MM.1S (cell line): ENCODE data around the gene MYO6.

Experiments used
- DNase-seq: peaks from one replicate; pipeline ENCODE4 v3.0.0-alpha.2; 2015
- H2AFZ ChIP-seq: fragments of 300-600 bp; sonication (generic); 2 replicates; pipeline ENCODE4 v1.6.0; 2016; ENCODE audit warnings: antibody characterized with exemption, low read length
- H3F3A ChIP-seq: fragments of 300-600 bp; sonication (generic); 2 replicates; pipeline ENCODE4 v1.6.1; 2016; ENCODE audit warnings: mild to moderate bottlenecking, antibody characterized with exemption, low read length, moderate library complexity, mixed read lengths; ENCODE audit not compliant: insufficient read depth
- H3K27ac ChIP-seq: fragments of 300-600 bp; sonication (generic); 2 replicates; pipeline ENCODE4 v1.5.1; 2016; ENCODE audit warnings: mild to moderate bottlenecking, low read length
- H3K27me3 ChIP-seq: fragments of 300-600 bp; sonication (generic); replicated peaks from 2 replicates; pipeline ENCODE4 v1.6.0; 2016; ENCODE audit warnings: low read length; ENCODE audit not compliant: insufficient read depth
- H3K36me3 ChIP-seq: fragments of 300-600 bp; sonication (generic); replicated peaks from 2 replicates; pipeline ENCODE4 v1.6.1; 2016; ENCODE audit warnings: mild to moderate bottlenecking, low read length, mixed read lengths; ENCODE audit not compliant: insufficient read depth
- H3K4me1 ChIP-seq: fragments of 300-600 bp; sonication (generic); 2 replicates; pipeline ENCODE4 v1.6.1; 2016; ENCODE audit warnings: low read length, mixed read lengths
- H3K4me2 ChIP-seq: fragments of 300-600 bp; sonication (generic); 2 replicates; pipeline ENCODE4 v1.6.0; 2016; ENCODE audit warnings: low read depth, low read length
- H3K4me3 ChIP-seq: fragments of 300-600 bp; sonication (generic); 2 replicates; pipeline ENCODE4 v1.5.1; 2016; ENCODE audit warnings: low read length, mixed read lengths
- H3K79me2 ChIP-seq: fragments of 300-600 bp; sonication (generic); 2 replicates; pipeline ENCODE4 v1.6.1; 2016; ENCODE audit warnings: mixed run types, low read length, mixed read lengths
- H3K9ac ChIP-seq: fragments of 300-600 bp; sonication (generic); 2 replicates; pipeline ENCODE4 v1.6.1; 2016; ENCODE audit warnings: low read length, mixed read lengths
- H3K9me2 ChIP-seq: fragments of 300-600 bp; sonication (generic); replicated peaks from 2 replicates; pipeline ENCODE4 v1.6.1; 2016; ENCODE audit warnings: mild to moderate bottlenecking, low read length, mixed read lengths; ENCODE audit not compliant: insufficient read depth
- H3K9me3 ChIP-seq: fragments of 300-600 bp; sonication (generic); replicated peaks from 2 replicates; pipeline ENCODE4 v1.6.1; 2016; ENCODE audit warnings: mild to moderate bottlenecking, low read length, mixed read lengths; ENCODE audit not compliant: insufficient read depth
- H4K20me1 ChIP-seq: fragments of 300-600 bp; sonication (generic); 2 replicates; pipeline ENCODE4 v1.6.1; 2016; ENCODE audit warnings: mild to moderate bottlenecking, low read length, moderate library complexity, mixed read lengths; ENCODE audit not compliant: insufficient read depth
- EZH2 ChIP-seq: fragments of 300-600 bp; sonication (generic); optimal IDR thresholded peaks from 2 replicates; pipeline ENCODE3; 2017; ENCODE audit warnings: low read depth, mild to moderate bottlenecking, antibody characterized with exemption, low read length, mixed read lengths
- EZH2phosphoT487 ChIP-seq: fragments of 300-600 bp; sonication (generic); IDR thresholded peaks from 2 replicates; pipeline ENCODE4 v1.6.1; 2018; ENCODE audit warnings: antibody characterized with exemption, low read length
- TF ChIP-seq, protein P1 (sequence below): fragments of 300-600 bp; sonication (generic); IDR thresholded peaks from 2 replicates; pipeline ENCODE4 v1.5.1; 2016; ENCODE audit warnings: antibody characterized with exemption, low read length, mixed read lengths

MYO6 gene

DNA sequence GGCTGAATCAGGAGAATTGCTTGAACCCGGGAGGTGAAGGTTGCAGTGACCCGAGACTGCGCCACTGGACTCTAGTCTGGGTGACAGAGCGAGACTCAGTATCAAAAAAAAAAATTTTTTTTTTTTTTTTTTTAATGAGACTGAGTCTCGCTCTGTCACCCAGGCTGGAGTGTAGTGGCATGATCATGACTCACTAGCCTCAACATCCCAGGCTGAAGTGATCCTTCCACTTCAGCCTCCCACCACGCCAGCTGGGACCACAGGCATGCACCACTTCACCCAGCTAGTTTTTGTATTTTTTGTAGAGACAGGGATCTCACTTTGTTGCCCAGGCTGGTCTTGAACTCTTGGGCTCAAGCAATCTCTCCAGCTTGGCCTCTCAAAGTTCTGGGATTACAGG lies 53.3 kb downstream of the MYO6 start:
- no peaks in the 10 kb centered on the region for H4K20me1 ChIP-seq
- no peak overlapping the region for H3K4me3 ChIP-seq
- H3K36me3 ChIP-seq, result no peaks in the 10 kb centered on the region
- H2AFZ ChIP-seq, result no peak overlapping the region
- H3K9me2 ChIP-seq, result no peaks in the 10 kb centered on the region
- no peak overlapping the region for H3K27ac ChIP-seq
- DNase-seq, result no peak
- peaks cover 14% of the 10 kb centered on the region for H3K4me1 ChIP-seq
- no peaks in the 10 kb centered on the region for H3K9me3 ChIP-seq
- H3K27me3 ChIP-seq, result no peaks in the 10 kb centered on the region
- H3F3A ChIP-seq, result 0 out of 2 replicates have a peak, but pooled peaks cover 3% of the 10 kb centered on the region
- H3K9ac ChIP-seq, result no peak overlapping the region
- TF ChIP-seq, protein P1, sequence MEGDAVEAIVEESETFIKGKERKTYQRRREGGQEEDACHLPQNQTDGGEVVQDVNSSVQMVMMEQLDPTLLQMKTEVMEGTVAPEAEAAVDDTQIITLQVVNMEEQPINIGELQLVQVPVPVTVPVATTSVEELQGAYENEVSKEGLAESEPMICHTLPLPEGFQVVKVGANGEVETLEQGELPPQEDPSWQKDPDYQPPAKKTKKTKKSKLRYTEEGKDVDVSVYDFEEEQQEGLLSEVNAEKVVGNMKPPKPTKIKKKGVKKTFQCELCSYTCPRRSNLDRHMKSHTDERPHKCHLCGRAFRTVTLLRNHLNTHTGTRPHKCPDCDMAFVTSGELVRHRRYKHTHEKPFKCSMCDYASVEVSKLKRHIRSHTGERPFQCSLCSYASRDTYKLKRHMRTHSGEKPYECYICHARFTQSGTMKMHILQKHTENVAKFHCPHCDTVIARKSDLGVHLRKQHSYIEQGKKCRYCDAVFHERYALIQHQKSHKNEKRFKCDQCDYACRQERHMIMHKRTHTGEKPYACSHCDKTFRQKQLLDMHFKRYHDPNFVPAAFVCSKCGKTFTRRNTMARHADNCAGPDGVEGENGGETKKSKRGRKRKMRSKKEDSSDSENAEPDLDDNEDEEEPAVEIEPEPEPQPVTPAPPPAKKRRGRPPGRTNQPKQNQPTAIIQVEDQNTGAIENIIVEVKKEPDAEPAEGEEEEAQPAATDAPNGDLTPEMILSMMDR, result no peak
- H3K79me2 ChIP-seq, result peaks cover 70% of the 10 kb centered on the region
- H3K4me2 ChIP-seq, result no peak overlapping the region

DNA sequence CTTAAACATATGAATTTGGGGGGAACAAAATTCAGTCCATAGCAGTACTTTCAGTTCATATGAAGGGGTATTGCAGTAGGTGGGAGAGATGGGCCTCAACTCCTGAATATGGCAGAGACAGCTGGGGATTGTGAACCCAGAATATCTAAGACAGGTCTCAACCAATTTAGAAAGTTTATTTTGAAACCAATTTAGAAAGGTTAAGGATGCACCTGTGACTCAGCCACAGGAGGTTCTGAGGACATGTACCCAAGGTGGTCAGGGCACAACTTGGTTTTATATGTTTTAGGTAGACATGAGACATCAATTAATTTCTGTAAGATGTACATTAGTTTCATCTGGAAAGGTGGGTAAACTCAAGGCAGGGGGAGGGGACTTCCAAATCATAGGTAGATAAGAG lies 59.5 kb downstream of the MYO6 start:
- Histone ChIP-seq H3K9me3 (no peaks in the 10 kb centered on the region), H3K4me2 (peak overlapping the region; percentile 72), H3K79me2 (peaks cover 77% of the 10 kb centered on the region), H3K9ac (peak overlapping the region; percentile 35; the same call in 1 of the 2 replicates), H3K9me2 (no peaks in the 10 kb centered on the region), H4K20me1 (no peaks in the 10 kb centered on the region), H3F3A (peaks cover 36% of the 10 kb centered on the region), H3K36me3 (no peaks in the 10 kb centered on the region), H3K4me3 (peak overlapping the region; percentile 33), H3K4me1 (peaks cover 65% of the 10 kb centered on the region), H3K27ac (peak overlapping the region; percentile 90), H2AFZ (no peak overlapping the region), H3K27me3 (no peaks in the 10 kb centered on the region)
- peak; percentile 83 for DNase-seq
- TF ChIP-seq, protein P1, result no peak
- TF ChIP-seq EZH2 (no peak), EZH2phosphoT487 (no peak)

DNA sequence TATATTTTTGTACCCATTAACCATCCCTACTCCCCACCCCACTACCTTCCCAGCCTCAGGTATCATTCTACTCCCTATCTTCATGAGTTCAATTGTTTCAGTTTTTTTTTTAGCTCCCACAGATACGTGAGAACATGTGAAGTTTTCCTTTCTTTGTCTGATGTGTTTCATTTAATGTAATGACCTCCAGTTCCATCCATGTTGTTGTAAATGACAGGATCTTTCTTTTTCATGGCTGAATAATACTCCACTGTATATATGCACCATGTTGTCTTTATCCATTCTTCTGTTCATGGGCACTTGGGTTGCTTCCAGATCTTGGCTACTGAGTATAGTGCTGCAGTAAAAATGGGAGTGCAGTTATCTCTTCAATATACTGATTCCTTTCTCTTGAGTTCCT lies 63.5 kb downstream of the MYO6 start:
- Histone ChIP-seq H3K9ac (no peak overlapping the region), H4K20me1 (no peaks in the 10 kb centered on the region), H3K4me2 (peak overlapping the region; percentile 65; the same call in 1 of the 2 replicates), H3K4me3 (no peak overlapping the region), H3K9me2 (no peaks in the 10 kb centered on the region), H2AFZ (no peak overlapping the region), H3F3A (peaks cover 45% of the 10 kb centered on the region), H3K27ac (peak overlapping the region; percentile 86; the same call in 1 of the 2 replicates), H3K36me3 (no peaks in the 10 kb centered on the region), H3K79me2 (peaks cover 76% of the 10 kb centered on the region), H3K9me3 (no peaks in the 10 kb centered on the region), H3K4me1 (peaks cover 80% of the 10 kb centered on the region), H3K27me3 (no peaks in the 10 kb centered on the region)
- no peak for TF ChIP-seq EZH2
- TF ChIP-seq EZH2phosphoT487, result no peak
- TF ChIP-seq, protein P1, result no peak
- DNase-seq, result no peak
